TTC549 (cell line): Measurements from ENCODE around the gene DNAJB6.

ENCODE experiments used
- FAIRE-seq: peaks from 2 replicates; lab custom pipeline; 2012; peaks lifted over from hg19 to GRCh38; lab: Jason Lieb, UNC

Gene DNAJB6

GRCh38 chr7:157336383-157337315 lies at the start of gene DNAJB6:
DNAJB6 (plus strand) TSS chr7:157337004; CDS start chr7:157358573, 21,569 bp downstream.
- no peak for FAIRE-seq

DNA sequence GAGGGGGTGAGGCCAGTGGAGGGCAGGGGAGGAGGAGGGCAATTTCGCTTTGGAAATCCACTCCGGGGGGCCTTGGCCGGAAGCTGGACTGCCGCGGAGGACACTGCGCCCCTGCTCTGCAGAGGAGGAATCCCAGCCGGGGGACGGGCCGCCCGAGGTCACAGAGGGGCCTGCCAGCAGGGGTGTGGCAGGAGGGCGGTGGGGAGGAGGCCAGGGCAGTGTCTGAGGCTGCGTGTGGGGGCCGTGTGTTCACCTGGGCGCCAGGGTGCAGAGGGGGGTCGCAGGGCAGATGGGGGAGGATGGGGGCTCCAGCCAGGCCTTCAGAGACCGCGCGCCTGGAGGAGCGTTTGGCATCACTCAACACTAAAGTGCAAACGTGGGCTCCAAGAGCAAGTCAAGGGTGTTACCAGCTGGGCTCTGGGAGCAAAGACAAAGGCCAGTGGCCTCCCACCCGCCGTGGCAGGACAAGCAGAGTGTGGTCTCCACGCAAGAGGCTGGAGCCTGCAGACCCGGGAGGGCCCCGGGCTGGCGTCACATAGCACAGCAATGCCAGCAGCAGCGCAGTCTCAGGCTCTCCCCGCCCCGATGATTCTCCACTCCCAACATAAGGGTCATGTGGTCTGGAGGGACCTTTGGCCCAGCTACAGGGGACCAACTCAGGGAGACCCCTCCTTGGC lies 45.3 kb upstream of the DNAJB6 start:
- FAIRE-seq, result no peak

DNA sequence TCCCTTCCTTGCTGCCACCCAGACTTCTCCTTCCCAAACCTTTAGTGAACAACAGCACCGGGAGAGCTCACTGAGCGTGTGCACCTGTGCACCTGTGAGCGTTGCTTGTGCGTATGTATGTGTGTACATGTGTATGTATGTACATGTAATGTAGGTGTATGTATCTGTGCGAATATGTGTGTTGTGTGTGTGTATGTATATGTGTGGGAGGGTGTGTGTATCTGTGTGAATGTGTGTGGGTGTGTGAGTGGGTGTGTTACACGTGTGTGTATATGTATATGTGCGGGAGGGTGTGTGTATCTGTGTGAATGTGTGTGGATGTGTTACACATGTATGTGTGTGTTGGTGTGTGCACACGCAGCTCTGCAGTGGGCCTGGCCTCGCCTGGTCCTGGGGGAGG lies 44.5 kb upstream of the DNAJB6 start:
- FAIRE-seq, result no peak

DNA sequence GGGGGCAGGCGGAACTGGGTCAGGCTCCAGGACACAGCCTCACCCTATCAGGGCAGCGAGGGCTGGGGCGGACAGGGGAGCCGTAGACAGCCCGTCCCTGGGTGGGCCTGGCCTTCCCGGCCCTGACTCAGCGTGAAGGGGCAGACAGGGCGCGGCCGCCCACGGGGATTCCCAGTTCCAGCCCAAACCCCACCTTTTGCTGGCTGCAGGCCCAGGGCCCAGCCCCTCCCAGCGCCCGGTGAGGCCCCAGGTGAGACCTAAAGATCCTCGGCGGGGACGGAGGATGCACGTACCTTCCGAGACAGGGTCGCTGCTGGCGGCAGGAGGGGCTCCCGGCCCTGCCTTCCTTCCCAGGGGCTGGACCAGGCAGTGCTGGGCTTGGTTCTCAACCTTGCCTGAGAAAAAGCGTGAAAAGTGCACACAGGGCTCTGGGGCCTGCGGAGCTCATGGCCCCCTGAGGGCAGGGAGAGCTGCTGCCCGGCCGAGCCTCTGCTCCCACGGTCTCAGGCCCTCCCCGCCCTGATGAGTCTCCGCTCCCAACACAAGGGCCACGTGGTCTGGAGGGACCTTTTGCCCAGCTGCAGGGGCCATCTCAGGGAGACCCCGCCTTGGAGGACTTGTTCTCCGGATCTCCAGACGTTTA lies 43.9 kb upstream of the DNAJB6 start:
- FAIRE-seq, result no peak

DNA sequence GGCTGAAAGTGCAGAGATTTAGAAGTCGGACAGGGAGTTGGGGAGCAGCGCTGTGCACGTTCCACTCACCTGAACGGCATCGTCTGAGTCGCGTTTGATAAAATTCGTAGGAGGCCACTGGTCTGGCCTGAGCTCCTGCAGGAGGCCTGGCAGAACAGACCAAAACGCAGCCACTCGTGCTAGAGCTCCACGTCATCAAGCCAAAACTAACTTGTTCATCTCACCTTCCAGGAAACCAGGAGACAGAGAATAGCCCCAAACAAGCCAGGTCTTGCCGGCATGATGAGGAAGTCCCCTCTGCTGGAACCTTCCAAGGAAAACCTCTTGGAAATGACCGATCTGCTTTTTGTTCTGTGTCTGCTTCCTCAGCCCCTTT lies 43.4 kb upstream of the DNAJB6 start:
- FAIRE-seq, result no peak

- no peak for FAIRE-seq
Measured at GRCh38 chr7:157294773-157295172, 42.0 kb upstream of the DNAJB6 start.

DNA sequence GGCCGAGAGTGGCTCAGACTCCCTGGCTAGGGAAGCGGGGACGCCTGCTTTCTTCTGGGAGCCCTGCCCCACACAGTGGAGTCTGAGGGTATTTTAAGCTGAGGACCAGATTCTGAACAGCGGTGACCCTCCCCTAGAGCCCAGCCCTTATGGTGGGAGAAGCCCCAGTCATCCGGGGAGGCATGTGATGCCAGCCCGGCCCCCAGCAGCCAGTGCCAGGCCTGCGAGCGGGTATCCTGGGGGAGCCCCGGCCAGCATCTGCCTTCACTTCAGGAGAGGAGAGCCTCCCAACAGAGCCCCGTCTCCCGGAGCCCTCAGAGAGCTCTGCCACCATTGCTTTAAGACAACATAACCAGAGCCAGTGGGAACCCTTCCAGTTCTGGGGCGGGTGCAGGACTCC lies 41.5 kb upstream of the DNAJB6 start:
- FAIRE-seq, result no peak

- no peak for FAIRE-seq
Measured at GRCh38 chr7:157297185-157297584, 39.6 kb upstream of the DNAJB6 start.

- FAIRE-seq, result no peak
Measured at GRCh38 chr7:157299317-157299612, 37.5 kb upstream of the DNAJB6 start.

DNA sequence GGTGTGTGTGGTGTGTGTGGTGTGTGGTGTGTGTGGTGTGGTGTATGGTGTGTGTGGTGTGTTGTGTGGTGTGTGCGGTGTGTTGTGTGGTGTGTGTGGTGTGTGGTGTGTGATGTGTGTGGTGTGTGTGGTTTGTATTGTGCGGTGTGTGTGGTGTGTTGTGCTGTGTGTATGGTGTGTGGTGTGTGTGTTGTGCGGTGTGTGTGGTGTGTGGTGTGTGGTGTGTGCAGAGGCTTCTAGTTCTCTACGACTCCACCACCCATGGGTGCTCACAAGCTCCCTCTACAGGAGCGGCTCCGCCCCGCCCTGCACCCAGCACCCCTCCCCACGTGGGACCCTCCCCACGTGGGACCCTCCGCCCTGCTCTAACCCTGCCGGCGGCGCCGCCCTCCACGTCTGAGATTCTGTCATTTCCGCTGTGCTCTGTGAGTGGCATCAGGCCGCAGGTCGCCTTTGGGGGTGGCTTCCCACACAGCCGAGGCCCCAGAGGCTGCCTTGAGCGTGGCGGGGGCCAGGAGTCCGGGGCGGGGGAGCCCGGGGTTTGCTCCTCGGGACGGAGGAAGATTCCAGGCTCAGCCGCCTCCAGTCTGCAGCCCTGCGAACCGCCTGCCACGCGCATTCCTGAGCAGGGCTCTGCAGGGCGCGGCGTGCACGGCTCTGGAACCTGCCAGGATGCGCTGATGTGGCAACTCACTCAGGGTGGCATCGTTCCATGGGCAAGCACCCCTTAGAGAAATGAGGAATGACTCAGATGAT lies 37.0 kb upstream of the DNAJB6 start:
- no peak for FAIRE-seq

GRCh38 chr7:157300369-157300825 lies 36.4 kb upstream of the DNAJB6 start:
- FAIRE-seq, result no peak

DNA sequence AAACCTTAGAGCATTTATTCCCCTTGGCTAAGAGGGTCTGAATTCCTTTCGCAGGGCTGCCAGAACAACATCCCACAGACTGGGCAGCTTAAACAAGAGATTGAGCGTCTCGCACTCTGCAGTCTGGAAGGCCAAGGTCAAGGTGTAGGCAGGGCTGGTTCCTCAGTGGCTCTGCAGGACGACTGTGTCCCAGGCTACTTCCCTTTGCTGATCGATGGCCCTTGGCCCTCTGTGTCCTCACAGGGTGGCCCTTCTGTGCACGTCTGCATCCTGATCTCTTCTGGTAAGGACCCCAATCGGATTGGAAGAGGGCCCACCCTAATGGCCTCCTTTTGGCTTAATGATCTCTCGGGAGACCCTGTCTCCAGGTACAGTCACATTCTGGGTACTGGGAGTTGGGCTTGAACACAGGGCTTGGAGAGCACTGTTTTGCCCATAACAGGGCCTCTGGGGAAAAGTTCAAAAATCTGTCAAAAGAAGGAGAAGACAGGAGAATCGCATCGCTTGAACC lies 35.1 kb upstream of the DNAJB6 start:
- FAIRE-seq, result no peak

DNA sequence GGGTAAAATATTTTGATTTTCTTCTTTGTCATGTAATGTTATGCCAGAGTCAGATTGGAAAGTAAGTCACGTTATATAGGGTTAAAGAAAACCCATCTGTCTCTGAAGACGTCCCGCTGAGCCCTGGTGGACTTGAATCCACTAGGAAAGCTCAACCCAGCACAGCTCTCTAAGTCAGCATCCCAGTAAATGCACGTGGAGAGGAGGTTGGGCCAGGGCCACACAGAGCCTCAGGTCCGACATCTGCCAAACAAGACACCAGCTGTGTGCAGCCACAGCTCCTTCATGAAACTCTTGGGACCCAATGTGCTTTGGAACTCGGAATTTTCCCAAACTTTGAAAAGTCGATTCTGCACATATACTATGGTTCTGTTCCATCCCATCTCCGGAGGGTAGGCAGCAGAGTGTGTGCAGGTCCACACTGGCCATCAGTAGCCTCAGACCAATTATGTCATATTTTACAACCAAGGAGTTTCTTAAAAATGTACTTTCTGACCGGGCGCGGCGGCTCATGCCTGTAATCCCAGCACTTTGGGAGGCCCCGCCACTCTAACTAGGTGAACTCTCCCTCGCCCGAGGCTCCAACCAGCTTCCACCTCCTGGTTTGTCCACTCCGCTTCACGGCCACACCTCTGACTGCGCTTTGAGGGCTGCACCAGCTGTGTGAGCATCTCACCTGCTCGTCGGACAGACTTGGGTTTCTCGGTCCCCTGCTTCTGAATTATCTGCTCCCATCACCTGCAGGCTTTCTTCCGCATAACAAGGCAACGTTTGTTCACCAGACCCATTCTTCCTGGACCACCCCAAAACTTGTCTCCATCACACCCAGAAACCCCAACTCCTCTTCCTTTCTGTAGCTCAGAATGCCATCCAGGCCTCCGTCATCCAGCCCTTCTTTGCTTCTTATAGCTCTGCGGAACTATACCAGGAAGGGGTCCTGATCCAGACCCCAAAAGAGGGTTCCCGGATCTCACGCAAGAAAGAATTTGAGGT lies 29.7 kb upstream of the DNAJB6 start:
- FAIRE-seq, result no peak

GRCh38 chr7:157309988-157310668 lies 26.7 kb upstream of the DNAJB6 start:
- FAIRE-seq, result no peak

- FAIRE-seq, result no peak
Measured at GRCh38 chr7:157310676-157311185, 26.1 kb upstream of the DNAJB6 start.

- no peak for FAIRE-seq
Measured at GRCh38 chr7:157312941-157313340, 23.9 kb upstream of the DNAJB6 start.

GRCh38 chr7:157313645-157314044 lies 23.2 kb upstream of the DNAJB6 start:
- no peak for FAIRE-seq

GRCh38 chr7:157318015-157318706 lies 18.6 kb upstream of the DNAJB6 start:
- FAIRE-seq, result no peak

DNA sequence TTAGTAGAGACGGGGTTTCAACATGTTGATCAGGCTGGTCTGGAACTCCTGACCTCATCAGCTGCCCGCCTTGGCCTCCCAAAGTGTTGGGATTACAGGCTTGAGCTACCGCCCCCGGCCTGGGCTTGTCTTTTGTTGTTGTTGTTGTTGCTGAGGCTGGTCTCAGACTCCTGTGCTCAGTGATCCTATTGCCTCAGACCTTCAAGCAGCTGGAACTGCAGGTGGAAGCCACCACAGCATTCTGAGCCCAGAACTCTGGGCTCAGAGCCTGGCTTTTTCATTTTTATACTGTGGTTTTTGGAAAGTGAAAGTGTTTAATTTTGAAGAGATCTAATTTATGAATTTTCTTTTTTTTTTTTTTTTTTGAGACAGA lies 16.2 kb upstream of the DNAJB6 start:
- FAIRE-seq, result no peak

GRCh38 chr7:157323401-157323800 lies 13.4 kb upstream of the DNAJB6 start:
- FAIRE-seq, result no peak
